ENCODE measurements around the gene PIP5K1A. TPM values are rescaled to one million over a fixed set of nuclear protein-coding genes. Genes with fewer than 3 reads are reported as not detected.

PIP5K1A gene
- total and polyA plus RNA-seq, 9 of the 15 experiments (the other 6 are each of a cell fraction or from before 2014, with no cell fraction given) = 1.9 to 42.4 (median 18.8) TPM

GRCh38 chr1:151198254-151199127 lies at the start of gene PIP5K1A (continued):
- TF ChIP-seq HBP1 (CRISPR knock-in tag; IDR thresholded peaks at IDR 0.05) (no peak), CREBBP (IDR thresholded peaks at IDR 0.05; ENCODE audit: low read depth, low read length) (no peak), DACH1 (IDR thresholded peaks at IDR 0.05; ENCODE audit: partially characterized antibody) (no peak), ESRRB (CRISPR knock-in tag; IDR thresholded peaks at IDR 0.05; ENCODE audit: borderline replicate concordance) (no peak), ZBTB33 (CRISPR knock-in tag; IDR thresholded peaks at IDR 0.05) (peak; percentile 48; the same call in 1 of the 2 replicates), ETS2 (tag; IDR thresholded peaks at IDR 0.05; ENCODE audit: borderline replicate concordance, poor library complexity, severe bottlenecking) (no peak), POLR2A (conservative IDR thresholded peaks at IDR 0.05) (peak; percentile 82), CHD7 (IDR thresholded peaks at IDR 0.05; ENCODE audit: low read depth, low read length) (no peak), POLR2H (tag; IDR thresholded peaks at IDR 0.05; ENCODE audit: low read depth) (0 out of 2 replicates have a peak, but pooled peaks have one; percentile 44)

Data from K562 (cell line).